H9 (cell line): ENCODE results near the gene ATF7. TPM values are rescaled to one million over a fixed set of nuclear protein-coding genes. Genes with fewer than 3 reads are reported as not detected.

Experiments used
- DNase-seq: peaks from one replicate; pipeline ENCODE4 v3.0.0-alpha.2; 2017
- H2AFZ ChIP-seq: one replicate; pipeline ENCODE4 v1.6.1; 2013; ENCODE audit warnings: mild to moderate bottlenecking, low read length, control low read depth, moderate library complexity
- H2AK5ac ChIP-seq: 2 replicates; pipeline ENCODE4 v1.6.1; 2013; ENCODE audit warnings: low read length, control low read depth, mixed read lengths; ENCODE audit not compliant: insufficient read length
- H2BK120ac ChIP-seq: one replicate; pipeline ENCODE4 v1.6.1; 2013; ENCODE audit warnings: low read depth, mild to moderate bottlenecking, low read length, control low read depth, inconsistent platforms; ENCODE audit not compliant: poor library complexity, severe bottlenecking
- H2BK12ac ChIP-seq: 2 replicates; pipeline ENCODE4 v1.6.1; 2013; ENCODE audit warnings: low read length, control low read depth, mixed read lengths, low read depth; ENCODE audit not compliant: insufficient read length
- H2BK15ac ChIP-seq: 2 replicates; pipeline ENCODE4 v1.6.1; 2013; ENCODE audit warnings: low read depth, low read length, control low read depth
- H2BK20ac ChIP-seq: one replicate; pipeline ENCODE4 v1.6.1; 2013; ENCODE audit warnings: low read depth, mild to moderate bottlenecking, low read length, control low read depth, inconsistent platforms; ENCODE audit not compliant: poor library complexity, severe bottlenecking
- H2BK5ac ChIP-seq: 2 replicates; pipeline ENCODE4 v1.6.1; 2013; ENCODE audit warnings: low read length, control low read depth, mixed read lengths; ENCODE audit not compliant: insufficient read length
- H3K14ac ChIP-seq: 2 replicates; pipeline ENCODE4 v1.6.1; 2013; ENCODE audit warnings: low read length, control low read depth; ENCODE audit not compliant: insufficient read depth
- H3K18ac ChIP-seq: 2 replicates; pipeline ENCODE4 v1.6.1; 2013; ENCODE audit warnings: low read depth, mild to moderate bottlenecking, mixed read lengths, low read length, control low read depth; ENCODE audit not compliant: insufficient read length
- H3K23ac ChIP-seq: 2 replicates; pipeline ENCODE4 v1.6.1; 2013; ENCODE audit warnings: low read length, control low read depth, mixed read lengths, low read depth; ENCODE audit not compliant: insufficient read length
- H3K23me2 ChIP-seq: 2 replicates; pipeline ENCODE4 v1.6.1; 2013; ENCODE audit warnings: low read depth, mild to moderate bottlenecking, mixed read lengths, low read length, control low read depth; ENCODE audit not compliant: insufficient read length, poor library complexity, severe bottlenecking
- H3K27ac ChIP-seq: 2 replicates; pipeline ENCODE4 v1.5.1; 2013; ENCODE audit warnings: low read length, control low read depth, mixed read lengths, low read depth; ENCODE audit not compliant: insufficient read length
- H3K27me3 ChIP-seq: 2 replicates; pipeline ENCODE4 v1.6.1; 2013; ENCODE audit warnings: low read length, control low read depth, inconsistent platforms; ENCODE audit not compliant: insufficient read depth
- H3K4ac ChIP-seq: 2 replicates; pipeline ENCODE4 v1.6.1; 2013; ENCODE audit warnings: low read depth, mild to moderate bottlenecking, control low read depth, inconsistent platforms, low read length, moderate library complexity
- H3K4me1 ChIP-seq: 2 replicates; pipeline ENCODE4 v1.6.1; 2013; ENCODE audit warnings: low read length, control low read depth, inconsistent platforms; ENCODE audit not compliant: insufficient read depth
- H3K4me2 ChIP-seq: 2 replicates; pipeline ENCODE4 v1.6.1; 2013; ENCODE audit warnings: low read length, control low read depth, mixed read lengths; ENCODE audit not compliant: insufficient read length, insufficient read depth
- H3K56ac ChIP-seq: 2 replicates; pipeline ENCODE4 v1.6.1; 2013; ENCODE audit warnings: low read depth, mild to moderate bottlenecking, mixed read lengths, low read length, control low read depth; ENCODE audit not compliant: insufficient read length
- H3K79me1 ChIP-seq: 2 replicates; pipeline ENCODE4 v1.6.1; 2013; ENCODE audit warnings: low read depth, mild to moderate bottlenecking, moderate library complexity, low read length, control low read depth, inconsistent platforms; ENCODE audit not compliant: insufficient read depth, poor library complexity, severe bottlenecking
- H3K79me2 ChIP-seq: 2 replicates; pipeline ENCODE4 v1.6.1; 2013; ENCODE audit warnings: low read length, control low read depth, inconsistent platforms; ENCODE audit not compliant: insufficient read depth
- H3K9ac ChIP-seq: 2 replicates; pipeline ENCODE4 v1.6.1; 2013; ENCODE audit warnings: low read length, control low read depth, mixed read lengths; ENCODE audit not compliant: insufficient read length; ENCODE audit errors: extremely low read depth
- H3K9me3 ChIP-seq: one replicate; pipeline ENCODE4 v1.6.1; 2013; ENCODE audit warnings: low read depth, low read length, inconsistent platforms; ENCODE audit not compliant: control insufficient read depth
- H3T11ph ChIP-seq: one replicate; pipeline ENCODE4 v1.6.1; 2013; ENCODE audit warnings: mild to moderate bottlenecking, low read length, control low read depth, inconsistent platforms
- H4K20me1 ChIP-seq: one replicate; pipeline ENCODE4 v1.6.1; 2013; ENCODE audit not compliant: control insufficient read depth, insufficient read length, insufficient read depth
- H4K5ac ChIP-seq: 2 replicates; pipeline ENCODE4 v1.6.1; 2013; ENCODE audit warnings: low read depth, mild to moderate bottlenecking, mixed read lengths, low read length, control low read depth; ENCODE audit not compliant: insufficient read length
- H4K8ac ChIP-seq: replicated peaks from 2 replicates; pipeline ENCODE4 v1.6.1; 2013; ENCODE audit warnings: low read length, control low read depth, mixed read lengths, low read depth; ENCODE audit not compliant: insufficient read length
- H4K91ac ChIP-seq: 2 replicates; pipeline ENCODE4 v1.6.1; 2013; ENCODE audit warnings: low read depth, mild to moderate bottlenecking, moderate library complexity, mixed read lengths, low read length, control low read depth; ENCODE audit not compliant: insufficient read length
- H3K27ac Mint-ChIP-seq, 3 experiments: 2 replicates in 2 of 3; 3 replicates in 1 of 3; pipeline ENCODE4 v1.8.0; 2020 to 2021; ENCODE audit warnings: mixed read lengths in 3 of 3, mild to moderate bottlenecking in 1 of 3, moderate library complexity in 1 of 3
- H3K27me3 Mint-ChIP-seq: 2 replicates; pipeline ENCODE4 v1.8.0; 2021; ENCODE audit warnings: low read depth, mild to moderate bottlenecking, moderate library complexity, mixed read lengths
- H3K36me3 Mint-ChIP-seq, 3 experiments: 2 replicates in 2 of 3; 3 replicates in 1 of 3; pipeline ENCODE4 v1.8.0; 2020 to 2021; ENCODE audit warnings: low read depth in 3 of 3, mixed read lengths in 3 of 3; ENCODE audit not compliant: insufficient read depth in 1 of 3
- H3K4me1 Mint-ChIP-seq, 2 experiments: 2 replicates each; pipeline ENCODE4 v1.8.0; 2020; ENCODE audit warnings: mixed read lengths in 2 of 2
- H3K4me3 Mint-ChIP-seq, 2 experiments: 2 replicates in 1 of 2; 3 replicates in 1 of 2; pipeline ENCODE4 v1.8.0; 2020 to 2021; ENCODE audit warnings: mild to moderate bottlenecking in 2 of 2, mixed read lengths in 2 of 2, moderate library complexity in 1 of 2
- H3K9me3 Mint-ChIP-seq, 2 experiments: 2 replicates in 1 of 2; 3 replicates in 1 of 2; pipeline ENCODE4 v1.8.0; 2020; ENCODE audit warnings: mild to moderate bottlenecking in 2 of 2, mixed read lengths in 2 of 2, moderate library complexity in 1 of 2
- CTCF ChIP-seq: fragments of 200-600 bp; sonication (generic); conservative IDR thresholded peaks from 3 replicates; pipeline ENCODE4 v1.8.0; 2021; ENCODE audit warnings: antibody characterized with exemption, mild to moderate bottlenecking
- WGBS: extraction: QIAGEN DNeasy Blood & Tissue Kit; methylation state at CpG from one replicate; pipeline ENCODE4 v1.1.7; 2013; ENCODE audit warnings: missing lambda C conversion rate, low lambda C conversion rate, mixed read lengths; ENCODE audit not compliant: insufficient read length; ENCODE audit errors: extremely low coverage; 5-methylcytosine and 5-hydroxymethylcytosine counted together
- total RNA-seq: library from RNA; stranded (reverse); gene quantifications from 2 replicates; pipeline ENCODE4 v1.2.1, GENCODE V29; 2021

ATF7 gene
- total RNA-seq, 1 experiment from 2014 or later, result 17.7 TPM

- Histone ChIP-seq H2AFZ (no peak overlapping the region), H3K14ac (no peak overlapping the region), H3K27me3 (no peaks in the 10 kb centered on the region), H2AK5ac (no peak overlapping the region), H3T11ph (no peak overlapping the region), H3K23ac (no peak overlapping the region), H2BK120ac (no peak overlapping the region), H2BK12ac (no peak overlapping the region), H3K79me1 (no peaks in the 10 kb centered on the region), H2BK5ac (no peak overlapping the region), H3K56ac (no peak overlapping the region), H2BK15ac (no peak overlapping the region), H3K18ac (no peak overlapping the region), H4K91ac (no peak overlapping the region), H3K27ac (no peak overlapping the region), H3K23me2 (no peaks in the 10 kb centered on the region), H4K8ac (no peak overlapping the region), H3K4me2 (no peak overlapping the region), H3K9me3 (no peaks in the 10 kb centered on the region), H3K79me2 (no peaks in the 10 kb centered on the region), H4K20me1 (peaks cover 2% of the 10 kb centered on the region), H3K4ac (no peak overlapping the region), H2BK20ac (no peak overlapping the region), H3K9ac (no peak overlapping the region), H4K5ac (no peak overlapping the region), H3K4me1 (no peaks in the 10 kb centered on the region)
- TF ChIP-seq CTCF, result no peak
- H3K36me3 Mint-ChIP-seq, result peaks cover 24 to 44% (median 43%) of the 10 kb centered on the region in 3 experiments
- peaks cover 1% of the 10 kb centered on the region; the same call in 1 of the 2 replicates for H3K27me3 Mint-ChIP-seq
- H3K27ac Mint-ChIP-seq, result peak overlapping the region in 2 of 3 experiments; percentile 64 to 80; a peak in 4 of 7 replicates
- no peak overlapping the region for H3K4me3 Mint-ChIP-seq
- peaks cover 15 to 17% of the 10 kb centered on the region in 2 experiments for H3K4me1 Mint-ChIP-seq
- H3K9me3 Mint-ChIP-seq, result no peaks in the 10 kb centered on the region
- no peak for DNase-seq
- WGBS, result no CpG with 5 or more reads among the region's 17 CpGs
Observed at GRCh38 chr12:53486736-53487487, 139.3 kb downstream of the ATF7 start.
